Neural crest cell (in vitro differentiated cells): ENCODE measurements around the gene RIT2. TPM values are rescaled to one million over a fixed set of nuclear protein-coding genes. Genes with fewer than 3 reads are reported as not detected.

Experiments
- DNase-seq: peaks from one replicate; pipeline ENCODE4 v3.0.0; 2021; ENCODE audit warnings: low read depth, mixed read lengths, low spot score
- H3K27ac Mint-ChIP-seq: one replicate; pipeline ENCODE4 v1.8.0; 2021; ENCODE audit warnings: mild to moderate bottlenecking, mixed read lengths; ENCODE audit not compliant: unreplicated experiment
- H3K27me3 Mint-ChIP-seq: 2 replicates; pipeline ENCODE4 v1.8.0; 2021; ENCODE audit warnings: low read depth, mild to moderate bottlenecking, mixed read lengths
- H3K36me3 Mint-ChIP-seq: 2 replicates; pipeline ENCODE4 v1.8.0; 2021; ENCODE audit warnings: low read depth, mild to moderate bottlenecking, mixed read lengths
- H3K4me1 Mint-ChIP-seq: 2 replicates; pipeline ENCODE4 v1.8.0; 2021; ENCODE audit warnings: mixed read lengths
- H3K4me3 Mint-ChIP-seq: one replicate; pipeline ENCODE4 v1.8.0; 2021; ENCODE audit warnings: mild to moderate bottlenecking, mixed read lengths
- H3K9me3 Mint-ChIP-seq: 2 replicates; pipeline ENCODE4 v1.8.0; 2021; ENCODE audit warnings: mixed read lengths
- CTCF ChIP-seq: fragments of 200-600 bp; sonication (generic); conservative IDR thresholded peaks from 2 replicates; pipeline ENCODE4 v1.5.0; 2021; ENCODE audit warnings: antibody characterized with exemption, mild to moderate bottlenecking
- total RNA-seq: library from RNA; stranded (reverse); gene quantifications from 2 replicates; pipeline ENCODE4 v1.2.1, GENCODE V29; 2021

The RIT2 gene
- total RNA-seq, 1 donor from 2014 or later, result not detected

GRCh38 chr18:43116699-43117294 is 1.3 kb upstream of the RIT2 start:
- DNase-seq, result no peak
- no peak overlapping the region for H3K4me3 Mint-ChIP-seq
- no peak for TF ChIP-seq CTCF
- H3K9me3 Mint-ChIP-seq, result no peaks in the 10 kb centered on the region
- no peak overlapping the region for H3K27ac Mint-ChIP-seq
- H3K27me3 Mint-ChIP-seq, result no peaks in the 10 kb centered on the region
- H3K36me3 Mint-ChIP-seq, result no peaks in the 10 kb centered on the region
- H3K4me1 Mint-ChIP-seq, result no peaks in the 10 kb centered on the region

DNA sequence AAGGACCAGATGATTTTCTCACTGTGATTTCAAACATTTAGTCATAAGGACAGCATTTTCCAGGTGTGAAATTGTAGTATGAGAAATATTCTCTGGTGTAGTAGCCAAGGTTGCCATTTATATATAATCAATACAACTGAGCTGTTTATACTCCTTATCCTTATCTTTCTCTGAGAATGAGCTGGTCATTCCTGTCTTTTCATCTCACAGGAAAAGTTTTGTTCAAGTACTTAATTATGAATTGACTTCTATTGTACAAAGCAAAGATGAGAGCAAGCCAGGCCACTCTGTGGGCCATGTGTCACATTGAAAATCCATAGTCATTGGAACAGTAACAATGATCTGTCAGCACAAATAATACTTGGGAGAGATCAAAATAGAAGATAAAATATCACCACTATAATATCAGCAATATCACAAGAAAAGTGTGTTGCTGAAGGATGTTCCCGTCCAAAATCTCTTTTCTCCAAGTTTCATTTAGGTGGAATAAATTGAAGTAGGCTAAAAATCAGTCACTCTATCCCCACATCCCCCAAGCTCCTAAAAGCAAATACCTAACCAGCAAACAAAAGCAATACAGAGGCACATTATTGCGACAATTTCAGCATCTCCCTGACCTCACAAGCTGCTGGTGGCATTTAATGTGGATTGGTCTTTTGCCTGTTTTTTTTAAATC is 2.1 kb downstream of the RIT2 start:
- Mint-ChIP-seq H3K4me1 (no peaks in the 10 kb centered on the region), H3K4me3 (no peak overlapping the region), H3K27ac (no peak overlapping the region), H3K27me3 (no peaks in the 10 kb centered on the region), H3K36me3 (no peaks in the 10 kb centered on the region), H3K9me3 (no peaks in the 10 kb centered on the region)
- no peak for TF ChIP-seq CTCF
- DNase-seq, result no peak

DNA sequence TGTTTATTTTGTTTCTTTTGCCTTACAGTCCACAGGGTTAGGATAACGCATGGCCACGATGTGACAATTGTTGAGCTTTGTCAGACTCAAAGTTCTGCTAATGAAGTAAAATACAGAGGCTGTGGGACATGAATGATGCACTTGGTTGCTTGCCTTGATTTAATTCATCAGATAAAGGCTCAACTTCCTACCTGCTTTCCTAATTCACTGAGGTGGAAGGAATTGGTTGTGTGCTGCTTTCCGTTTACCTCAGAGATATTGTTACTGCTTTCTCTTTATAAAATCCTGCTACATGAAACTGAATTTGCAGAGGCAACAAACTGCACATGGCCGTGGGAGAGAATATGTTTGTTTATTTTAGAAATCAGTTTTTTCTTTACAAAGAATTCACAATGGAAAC is 6.6 kb downstream of the RIT2 start:
- H3K36me3 Mint-ChIP-seq, result no peaks in the 10 kb centered on the region
- no peaks in the 10 kb centered on the region for H3K4me1 Mint-ChIP-seq
- no peaks in the 10 kb centered on the region for H3K9me3 Mint-ChIP-seq

GRCh38 chr18:43108469-43108868 is 7.0 kb downstream of the RIT2 start:
- no peaks in the 10 kb centered on the region for H3K36me3 Mint-ChIP-seq
- H3K4me1 Mint-ChIP-seq, result no peaks in the 10 kb centered on the region
- no peaks in the 10 kb centered on the region for H3K9me3 Mint-ChIP-seq
- H3K27ac Mint-ChIP-seq, result no peak overlapping the region
- H3K4me3 Mint-ChIP-seq, result no peak overlapping the region
- no peak for TF ChIP-seq CTCF
- no peaks in the 10 kb centered on the region for H3K27me3 Mint-ChIP-seq
- no peak for DNase-seq

More for the DNA sequence above, 6.6 kb downstream of the RIT2 start:
- Mint-ChIP-seq H3K4me3 (no peak overlapping the region), H3K27me3 (no peaks in the 10 kb centered on the region), H3K27ac (no peak overlapping the region)
- DNase-seq, result no peak
- TF ChIP-seq CTCF, result no peak

GRCh38 chr18:43093646-43094045 is 21.8 kb downstream of the RIT2 start:
- Mint-ChIP-seq H3K4me1 (no peaks in the 10 kb centered on the region), H3K9me3 (peaks cover 13% of the 10 kb centered on the region), H3K27me3 (no peaks in the 10 kb centered on the region), H3K27ac (no peak overlapping the region), H3K36me3 (no peaks in the 10 kb centered on the region), H3K4me3 (no peak overlapping the region)
- no peak for DNase-seq
- no peak for TF ChIP-seq CTCF
